SJSA1 (cell line): Measurements from ENCODE around the gene KLC4. TPM values are rescaled to one million over a fixed set of nuclear protein-coding genes. Genes with fewer than 3 reads are reported as not detected.
"Not testable (repeated sequence)": the region's sequence is repeated elsewhere in the genome, so short reads cannot be mapped to it uniquely, and the experiment has no call there.

Source experiments
- DNase-seq, 2 experiments: peaks; one replicate each; pipeline ENCODE4 v3.0.0-alpha.2; 2015 to 2020; ENCODE audit warnings: low spot score in 2 of 2, low read depth in 1 of 2
- H3K27ac ChIP-seq: fragments of 250-450 bp; sonication (Bioruptor Pico); 2 replicates; pipeline ENCODE4 v1.5.1; 2020; ENCODE audit warnings: mild to moderate bottlenecking, moderate library complexity
- H3K27me3 ChIP-seq: fragments of 250-450 bp; sonication (Bioruptor Pico); replicated peaks from 2 replicates; pipeline ENCODE4 v1.5.1; 2020; ENCODE audit warnings: mild to moderate bottlenecking, moderate library complexity
- H3K36me3 ChIP-seq: fragments of 250-450 bp; sonication (Bioruptor Pico); 2 replicates; pipeline ENCODE4 v1.5.1; 2020; ENCODE audit warnings: mild to moderate bottlenecking
- H3K4me1 ChIP-seq: fragments of 250-450 bp; sonication (Bioruptor Pico); replicated peaks from 2 replicates; pipeline ENCODE4 v1.6.1; 2021; ENCODE audit warnings: mild to moderate bottlenecking
- H3K4me3 ChIP-seq: fragments of 250-450 bp; sonication (Bioruptor Pico); 2 replicates; pipeline ENCODE4 v1.5.1; 2020; ENCODE audit warnings: mild to moderate bottlenecking
- H3K9me3 ChIP-seq: fragments of 250-450 bp; sonication (Bioruptor Pico); replicated peaks from 2 replicates; pipeline ENCODE4 v1.5.1; 2020; ENCODE audit warnings: mild to moderate bottlenecking
- total RNA-seq: library from RNA; depleted of rRNA; stranded (reverse); fragments of >200 nt; shearing (Covaris generic); gene quantifications from 2 replicates; pipeline ENCODE4 v1.2.3, GENCODE V29; 2014

The KLC4 gene
- total RNA-seq, 1 experiment from 2014 or later = 10.5 TPM

DNA sequence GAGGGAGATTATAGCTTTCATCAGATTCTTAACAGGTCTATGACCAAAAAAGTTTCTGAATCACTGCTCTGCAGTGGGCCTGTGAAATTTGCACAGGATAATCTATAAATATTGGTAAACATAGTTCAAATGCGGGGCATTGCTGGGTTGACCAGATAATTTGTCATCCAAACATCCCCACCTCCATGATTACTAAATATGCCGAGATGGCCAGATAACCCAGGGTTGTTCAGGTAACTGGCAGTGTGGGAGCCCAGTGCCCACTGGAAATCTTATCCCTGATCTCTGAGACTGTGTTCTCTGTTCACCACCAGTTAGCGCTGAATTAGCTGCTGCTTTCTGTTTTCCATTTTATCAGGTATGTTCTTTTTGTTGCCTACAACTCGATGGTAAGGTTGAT, 38.1 kb downstream of the KLC4 start:
- Histone ChIP-seq H3K27ac (no peak overlapping the region), H3K36me3 (no peaks in the 10 kb centered on the region), H3K4me3 (no peak overlapping the region), H3K4me1 (peaks cover 29% of the 10 kb centered on the region), H3K9me3 (no peaks in the 10 kb centered on the region), H3K27me3 (no peaks in the 10 kb centered on the region)
- DNase-seq = no peak

DNA sequence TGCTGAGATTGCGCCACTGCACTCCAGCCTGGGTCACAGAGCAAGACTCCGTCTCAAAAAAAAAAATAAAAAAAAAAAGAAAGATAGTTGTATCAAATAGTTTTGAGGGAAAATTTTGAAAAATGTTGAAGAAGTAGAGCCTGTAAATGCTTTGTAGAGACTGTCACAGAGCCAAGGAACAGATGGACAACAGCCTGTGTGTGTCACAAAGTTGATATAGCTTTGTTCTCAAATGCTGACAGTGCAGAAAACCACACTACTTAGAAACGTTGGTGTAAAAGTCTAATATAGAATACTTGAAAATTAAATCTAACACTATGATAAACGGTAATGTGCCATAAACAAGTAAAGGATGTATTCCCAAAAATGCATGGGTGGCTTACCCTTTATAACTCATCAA, 42.1 kb downstream of the KLC4 start:
- DNase-seq = no peak
- Histone ChIP-seq H3K27me3 (no peaks in the 10 kb centered on the region), H3K36me3 (no peaks in the 10 kb centered on the region), H3K4me3 (no peak overlapping the region), H3K4me1 (peaks cover 9% of the 10 kb centered on the region), H3K9me3 (no peaks in the 10 kb centered on the region), H3K27ac (no peak overlapping the region)

GRCh38 chr6:43103253-43103876, 43.9 kb downstream of the KLC4 start:
- Histone ChIP-seq H3K9me3 (no peaks in the 10 kb centered on the region), H3K36me3 (no peaks in the 10 kb centered on the region), H3K27me3 (no peaks in the 10 kb centered on the region), H3K27ac (no peak overlapping the region), H3K4me1 (no peaks in the 10 kb centered on the region), H3K4me3 (no peak overlapping the region)
- no peak for DNase-seq

- no peaks in the 10 kb centered on the region for H3K4me1 ChIP-seq
- no peak overlapping the region for H3K4me3 ChIP-seq
- H3K27me3 ChIP-seq = no peaks in the 10 kb centered on the region
- DNase-seq = no peak
- H3K9me3 ChIP-seq = no peaks in the 10 kb centered on the region
- H3K27ac ChIP-seq = no peak overlapping the region
- no peaks in the 10 kb centered on the region for H3K36me3 ChIP-seq
Observed at GRCh38 chr6:43105538-43106222, 46.2 kb downstream of the KLC4 start.

DNA sequence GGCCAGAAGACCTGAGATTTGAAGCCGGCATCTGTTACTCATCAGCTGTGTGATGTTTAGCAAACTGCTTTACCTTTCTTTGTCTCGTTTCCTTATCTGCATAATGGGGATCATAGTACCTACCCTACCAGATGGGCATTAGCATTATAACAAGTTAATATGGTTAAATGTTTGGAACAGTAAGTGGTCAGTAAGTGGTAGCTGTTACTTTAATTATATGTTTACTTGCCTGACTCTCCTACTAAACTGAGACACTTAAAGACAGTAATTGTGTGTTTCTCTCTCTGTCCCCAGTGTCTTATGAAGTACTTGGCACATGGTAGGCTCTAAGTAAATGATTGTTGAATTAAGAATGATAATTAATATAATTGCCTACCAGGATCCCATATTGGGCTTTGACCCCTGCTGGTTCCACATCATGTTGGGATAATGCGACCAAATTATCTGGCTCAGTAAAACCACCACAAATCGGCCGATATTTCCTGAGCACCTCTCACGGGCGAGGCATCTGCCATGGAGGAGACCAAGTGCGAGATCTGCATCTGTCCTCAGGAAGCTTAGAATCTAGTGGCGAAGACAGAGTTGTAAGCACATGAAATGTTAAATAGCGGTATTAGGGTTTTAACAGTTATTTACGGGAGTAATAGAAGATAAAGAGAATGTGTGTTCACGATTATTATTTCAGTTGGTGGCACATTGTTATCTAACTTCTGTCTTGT, 48.1 kb downstream of the KLC4 start:
- no peak for DNase-seq
- no peaks in the 10 kb centered on the region for H3K9me3 ChIP-seq

DNA sequence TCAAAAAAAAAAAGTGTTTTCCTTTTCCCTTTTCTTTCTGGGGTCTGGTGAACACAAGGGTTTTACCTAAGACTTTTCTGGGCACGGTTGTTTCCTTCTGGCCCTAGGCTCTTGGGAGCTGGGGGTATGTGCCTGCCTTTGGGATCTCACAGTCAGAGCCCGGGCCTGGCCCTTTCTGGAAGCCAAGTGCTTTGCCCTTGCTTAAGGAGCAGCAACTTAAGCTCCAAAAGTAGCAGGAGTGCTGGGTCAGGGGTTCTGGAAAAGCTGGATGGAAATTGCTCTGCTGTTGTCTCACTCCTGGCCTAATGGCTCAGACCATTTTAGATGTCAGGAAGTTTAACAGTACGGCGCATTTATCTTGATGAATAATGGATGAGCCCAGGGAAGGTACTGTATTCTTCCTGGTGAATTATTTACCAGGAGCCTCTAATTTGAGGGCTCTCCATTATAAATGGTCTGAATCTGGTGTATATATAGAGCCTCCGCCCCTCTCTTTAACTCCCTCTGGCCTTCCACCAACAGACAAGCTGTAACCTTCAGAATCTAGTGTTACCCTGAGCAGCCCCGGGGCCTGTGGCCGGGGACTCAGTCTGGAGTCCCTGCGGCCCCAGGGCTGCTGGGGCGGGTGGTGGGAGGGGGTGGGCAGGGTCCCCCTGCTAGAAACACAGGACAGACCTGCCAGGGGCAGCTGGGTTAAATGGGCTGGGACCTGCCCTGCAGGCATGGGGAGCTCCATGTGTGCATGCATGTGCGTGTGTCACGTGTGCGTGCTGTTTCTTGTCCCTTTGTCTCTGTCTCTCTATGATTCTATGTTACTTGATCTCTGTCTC, 54.2 kb downstream of the KLC4 start:
- DNase-seq = no peak
- Histone ChIP-seq H3K27ac (no peak overlapping the region), H3K4me3 (no peak overlapping the region), H3K4me1 (peaks cover 8% of the 10 kb centered on the region), H3K27me3 (no peaks in the 10 kb centered on the region), H3K36me3 (no peaks in the 10 kb centered on the region), H3K9me3 (no peaks in the 10 kb centered on the region)

More for the DNA sequence above, 48.1 kb downstream of the KLC4 start:
- no peaks in the 10 kb centered on the region for H3K4me1 ChIP-seq
- H3K4me3 ChIP-seq = no peak overlapping the region
- no peaks in the 10 kb centered on the region for H3K27me3 ChIP-seq
- H3K36me3 ChIP-seq = no peaks in the 10 kb centered on the region
- no peak overlapping the region for H3K27ac ChIP-seq

DNA sequence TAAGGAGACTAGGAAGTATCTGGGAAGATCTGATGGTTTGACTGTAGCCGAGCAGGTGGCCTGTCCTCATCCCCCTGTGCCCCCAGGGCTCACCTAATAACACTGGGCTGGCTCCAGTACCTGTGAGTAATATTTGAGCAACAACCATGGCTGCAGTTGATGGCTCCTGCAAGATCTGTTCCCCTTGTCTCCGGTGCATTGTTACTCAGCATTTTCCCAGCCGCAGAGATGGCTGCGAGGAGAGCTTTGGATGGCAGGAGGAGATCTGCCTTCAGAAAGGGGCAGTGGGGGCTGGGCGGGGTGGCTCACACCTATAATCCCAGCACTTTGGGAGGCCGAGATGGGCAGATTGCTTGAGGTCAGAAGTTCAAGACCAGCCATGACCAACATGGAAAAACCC, 55.9 kb downstream of the KLC4 start:
- Histone ChIP-seq H3K4me3 (no peak overlapping the region), H3K36me3 (no peaks in the 10 kb centered on the region)
- no peak for DNase-seq

GRCh38 chr6:43117466-43117865, 58.0 kb downstream of the KLC4 start:
- not testable (repeated sequence) for H3K4me3 ChIP-seq, H3K36me3 ChIP-seq, H3K9me3 ChIP-seq, DNase-seq, H3K27me3 ChIP-seq, H3K27ac ChIP-seq
- peaks cover 32% of the 10 kb centered on the region for H3K4me1 ChIP-seq

More for the DNA sequence above, 55.9 kb downstream of the KLC4 start:
- peaks cover 11% of the 10 kb centered on the region for H3K4me1 ChIP-seq
- H3K9me3 ChIP-seq = no peaks in the 10 kb centered on the region
- no peak overlapping the region for H3K27ac ChIP-seq
- H3K27me3 ChIP-seq = no peaks in the 10 kb centered on the region

DNA sequence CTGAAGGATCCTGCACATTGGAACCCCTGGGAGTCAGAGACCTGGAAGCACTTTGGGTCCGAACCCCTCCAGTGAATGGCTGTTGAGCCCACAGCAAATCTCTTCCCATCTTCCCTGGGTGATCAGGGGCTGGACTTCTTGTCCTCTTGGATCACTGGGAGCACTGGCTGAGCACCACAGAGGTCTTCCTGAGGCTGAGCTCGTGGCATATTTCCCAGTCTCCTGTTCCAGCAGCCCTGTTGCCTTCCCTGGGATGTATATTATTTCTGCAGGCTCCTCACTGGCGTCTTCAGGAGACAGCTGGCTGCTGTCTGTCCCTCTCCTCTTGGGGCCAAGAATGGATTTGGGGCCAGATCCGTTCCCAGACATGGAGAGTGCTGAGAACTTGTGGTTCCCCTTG, 60.1 kb downstream of the KLC4 start:
- H3K4me1 ChIP-seq = peaks cover 36% of the 10 kb centered on the region
- no peaks in the 10 kb centered on the region for H3K36me3 ChIP-seq
- H3K27ac ChIP-seq = no peak overlapping the region
- no peaks in the 10 kb centered on the region for H3K9me3 ChIP-seq
- DNase-seq = no peak
- no peak overlapping the region for H3K4me3 ChIP-seq
- H3K27me3 ChIP-seq = no peaks in the 10 kb centered on the region

- H3K27me3 ChIP-seq = no peaks in the 10 kb centered on the region
- H3K4me1 ChIP-seq = peaks cover 36% of the 10 kb centered on the region
- peak overlapping the region; percentile 79; the same call in 1 of the 2 replicates for H3K27ac ChIP-seq
- no peak for DNase-seq
- no peaks in the 10 kb centered on the region for H3K9me3 ChIP-seq
- no peak overlapping the region for H3K4me3 ChIP-seq
- H3K36me3 ChIP-seq = no peaks in the 10 kb centered on the region
Observed at GRCh38 chr6:43120101-43120763, 60.8 kb downstream of the KLC4 start.

DNA sequence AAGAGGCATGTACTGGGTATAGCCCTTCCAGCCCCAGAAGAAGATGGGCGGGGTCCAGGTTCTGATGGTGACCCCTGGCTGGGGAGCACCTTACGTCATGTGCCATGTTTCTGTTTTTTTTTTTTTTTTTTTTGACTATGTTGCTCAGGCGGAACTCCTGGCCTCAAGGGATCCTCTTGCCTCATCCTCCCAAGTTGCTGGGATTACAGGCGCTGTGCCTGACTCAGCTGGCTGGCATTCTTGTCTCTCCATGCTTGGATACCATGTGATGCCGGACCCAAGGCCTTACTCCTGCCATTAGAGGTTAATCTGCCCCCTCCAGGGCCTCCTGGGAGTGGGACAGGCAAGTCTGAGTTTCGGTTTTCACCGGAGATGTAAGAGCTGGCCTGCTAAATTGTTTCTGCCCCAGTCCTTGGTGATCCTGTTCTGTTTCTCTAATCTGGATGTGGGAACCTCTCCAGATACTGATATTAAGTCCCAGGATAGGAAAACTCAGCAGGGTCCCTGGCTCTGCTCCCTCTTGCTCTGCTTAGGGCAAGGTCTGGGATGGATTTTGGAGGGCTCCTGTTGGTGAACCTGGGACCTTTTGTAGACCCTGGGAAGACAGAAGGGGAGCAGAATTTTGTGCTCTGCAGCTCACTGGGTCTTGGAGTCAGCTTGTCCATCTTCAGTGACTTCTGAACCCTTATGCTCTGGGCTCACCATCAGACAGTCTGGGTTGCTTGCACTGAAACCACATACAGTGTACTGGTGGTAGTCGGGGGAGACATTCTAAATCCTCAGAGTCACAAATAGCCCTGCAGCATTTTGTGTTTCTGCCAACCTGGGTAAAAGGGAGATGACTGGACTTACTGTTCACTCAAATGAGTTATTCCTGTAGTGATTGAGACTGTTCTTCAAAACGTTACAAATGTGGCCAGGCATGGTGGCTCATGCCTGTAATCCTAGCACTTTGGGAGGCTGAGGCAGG, 61.8 kb downstream of the KLC4 start:
- Histone ChIP-seq H3K4me3 (no peak overlapping the region), H3K4me1 (peaks cover 40% of the 10 kb centered on the region), H3K27me3 (no peaks in the 10 kb centered on the region), H3K9me3 (no peaks in the 10 kb centered on the region), H3K36me3 (no peaks in the 10 kb centered on the region), H3K27ac (peak overlapping the region; percentile 79)
- peak; percentile 83 to 93 for DNase-seq

GRCh38 chr6:43122146-43122545, 62.7 kb downstream of the KLC4 start:
- Histone ChIP-seq H3K27ac (peak overlapping the region; percentile 79; the same call in 1 of the 2 replicates), H3K27me3 (no peaks in the 10 kb centered on the region), H3K9me3 (no peaks in the 10 kb centered on the region), H3K4me3 (no peak overlapping the region), H3K36me3 (no peaks in the 10 kb centered on the region), H3K4me1 (peaks cover 40% of the 10 kb centered on the region)
- DNase-seq = no peak
